NB4 (cell line): Measurements from ENCODE around the gene CDH23.

Source experiments
- MYC ChIP-seq: IDR thresholded peaks from 2 replicates; pipeline ENCODE4 v1.6.1; 2011; ENCODE audit warnings: low read depth, low read length
- TF ChIP-seq, protein P1 (sequence below): IDR thresholded peaks from one replicate; pipeline ENCODE4 v1.5.1; 2012; ENCODE audit warnings: low read depth, low read length

DNA sequence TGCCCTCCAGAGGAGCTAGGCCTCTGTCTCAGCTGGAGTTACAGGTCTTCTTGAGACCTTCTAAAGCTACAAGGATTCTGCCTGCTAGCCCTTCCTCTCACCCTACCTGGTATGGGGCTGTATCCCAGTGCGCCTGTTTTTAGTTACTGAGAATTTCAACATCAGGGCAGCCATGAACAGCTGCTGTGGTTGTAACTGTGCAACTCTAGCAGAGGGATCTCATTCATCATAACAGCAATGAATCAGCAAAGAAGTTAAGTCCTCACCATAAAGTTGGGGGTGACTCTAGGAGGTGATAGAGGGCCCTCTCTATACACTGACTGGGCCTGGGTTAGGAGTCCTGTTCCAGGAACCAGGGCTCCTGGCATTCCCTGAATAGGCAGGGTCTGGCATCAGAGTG lies 14.0 kb upstream of the CDH23 start:
- TF ChIP-seq, protein P1, sequence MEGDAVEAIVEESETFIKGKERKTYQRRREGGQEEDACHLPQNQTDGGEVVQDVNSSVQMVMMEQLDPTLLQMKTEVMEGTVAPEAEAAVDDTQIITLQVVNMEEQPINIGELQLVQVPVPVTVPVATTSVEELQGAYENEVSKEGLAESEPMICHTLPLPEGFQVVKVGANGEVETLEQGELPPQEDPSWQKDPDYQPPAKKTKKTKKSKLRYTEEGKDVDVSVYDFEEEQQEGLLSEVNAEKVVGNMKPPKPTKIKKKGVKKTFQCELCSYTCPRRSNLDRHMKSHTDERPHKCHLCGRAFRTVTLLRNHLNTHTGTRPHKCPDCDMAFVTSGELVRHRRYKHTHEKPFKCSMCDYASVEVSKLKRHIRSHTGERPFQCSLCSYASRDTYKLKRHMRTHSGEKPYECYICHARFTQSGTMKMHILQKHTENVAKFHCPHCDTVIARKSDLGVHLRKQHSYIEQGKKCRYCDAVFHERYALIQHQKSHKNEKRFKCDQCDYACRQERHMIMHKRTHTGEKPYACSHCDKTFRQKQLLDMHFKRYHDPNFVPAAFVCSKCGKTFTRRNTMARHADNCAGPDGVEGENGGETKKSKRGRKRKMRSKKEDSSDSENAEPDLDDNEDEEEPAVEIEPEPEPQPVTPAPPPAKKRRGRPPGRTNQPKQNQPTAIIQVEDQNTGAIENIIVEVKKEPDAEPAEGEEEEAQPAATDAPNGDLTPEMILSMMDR: no peak
- TF ChIP-seq MYC: no peak
